Measurements from ENCODE around the gene MYL2.
"Not testable (repeated sequence)": the region's sequence is repeated elsewhere in the genome, so short reads cannot be mapped to it uniquely, and the experiment has no call there.

MYL2 gene, protein sequence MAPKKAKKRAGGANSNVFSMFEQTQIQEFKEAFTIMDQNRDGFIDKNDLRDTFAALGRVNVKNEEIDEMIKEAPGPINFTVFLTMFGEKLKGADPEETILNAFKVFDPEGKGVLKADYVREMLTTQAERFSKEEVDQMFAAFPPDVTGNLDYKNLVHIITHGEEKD

DNA sequence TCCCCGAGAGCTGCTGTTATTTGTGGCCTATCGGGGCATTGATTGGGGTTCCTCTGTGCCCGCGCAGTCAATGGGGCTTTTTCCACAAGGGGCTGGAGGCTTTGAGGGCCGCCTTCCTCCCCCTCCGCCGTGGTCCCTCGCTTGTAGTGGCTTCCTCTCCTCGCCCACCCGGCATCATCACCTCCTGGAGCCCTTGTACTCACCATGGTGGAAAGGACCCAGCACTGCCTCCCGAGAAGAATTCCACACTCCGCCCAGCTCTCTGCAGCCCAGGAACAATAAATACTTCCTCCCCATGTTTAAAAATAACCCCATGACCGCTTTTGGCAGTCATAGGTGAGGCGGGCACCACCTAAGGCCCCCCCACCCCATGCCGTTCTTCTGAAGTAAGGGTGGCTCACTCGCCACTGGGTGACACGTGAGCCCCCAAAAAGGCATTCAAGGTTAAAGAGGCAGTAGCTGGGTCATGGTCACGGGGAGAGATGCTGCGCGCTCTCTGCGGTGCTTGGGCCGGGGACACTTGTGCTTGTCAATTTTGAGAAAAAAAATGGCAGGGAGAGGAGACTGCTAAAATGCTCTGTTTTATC is at the start of gene MYL2:
Gene MYL2 (minus strand): TSS at position 256 of the 587 bp plus-strand sequence. CDS start 50 bp downstream, at position 206.
- no peak for DNase-seq

DNA sequence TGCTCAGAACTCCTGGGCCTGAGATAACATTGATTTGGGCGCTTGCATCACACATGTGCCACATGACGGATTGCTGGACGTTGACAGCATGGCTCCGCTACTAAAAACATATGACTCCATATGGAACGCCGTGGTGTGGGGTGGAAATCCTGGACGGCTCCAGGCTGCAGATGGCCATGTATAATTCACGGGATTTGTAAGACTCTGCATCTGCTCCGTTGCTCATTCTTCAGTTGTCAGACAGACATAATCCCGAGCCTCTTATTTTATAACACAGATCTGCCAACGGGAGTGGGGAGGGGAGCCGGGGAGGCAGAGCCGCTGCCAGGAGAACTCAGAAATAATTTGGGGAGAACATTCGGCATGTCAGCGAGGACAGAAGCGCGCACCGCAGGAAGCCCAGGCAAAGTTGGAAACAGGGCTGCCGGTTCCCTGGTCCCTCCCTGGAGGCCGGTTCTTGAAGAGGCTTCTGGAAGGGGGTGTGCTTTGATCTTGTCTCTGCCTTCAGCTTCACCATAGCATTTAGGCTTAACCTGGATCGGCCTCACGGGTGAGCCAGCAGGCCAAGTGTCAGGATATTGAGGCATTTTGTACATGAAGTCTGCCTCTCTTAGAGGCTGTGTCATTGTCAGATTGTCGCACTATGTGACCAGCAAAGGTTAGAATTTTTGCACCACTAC is 45.8 kb upstream of the MYL2 start:
- DNase-seq = no peak

GRCh38 chr12:110965574-110965973 is 45.2 kb upstream of the MYL2 start:
- DNase-seq = no peak

DNA sequence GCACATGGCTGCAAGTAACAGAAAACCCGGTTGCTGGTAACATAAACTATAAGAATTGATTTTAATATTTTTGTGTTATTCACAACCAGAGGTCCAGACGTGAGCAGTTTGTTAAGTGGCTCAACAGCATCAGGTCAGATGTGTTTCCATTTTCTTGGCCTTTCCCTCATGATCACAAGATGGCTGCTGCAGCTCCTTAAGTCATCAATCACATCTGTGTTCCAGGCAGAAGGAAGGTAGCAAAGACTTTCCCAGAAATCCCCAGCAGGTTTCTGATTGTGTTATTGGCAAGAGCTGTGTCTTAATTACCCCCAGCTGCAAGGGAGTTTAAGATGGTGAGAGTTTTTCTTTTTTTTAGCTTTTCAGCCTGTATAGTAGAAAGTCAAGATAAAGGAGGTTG is 40.4 kb upstream of the MYL2 start:
- DNase-seq = no peak

DNA sequence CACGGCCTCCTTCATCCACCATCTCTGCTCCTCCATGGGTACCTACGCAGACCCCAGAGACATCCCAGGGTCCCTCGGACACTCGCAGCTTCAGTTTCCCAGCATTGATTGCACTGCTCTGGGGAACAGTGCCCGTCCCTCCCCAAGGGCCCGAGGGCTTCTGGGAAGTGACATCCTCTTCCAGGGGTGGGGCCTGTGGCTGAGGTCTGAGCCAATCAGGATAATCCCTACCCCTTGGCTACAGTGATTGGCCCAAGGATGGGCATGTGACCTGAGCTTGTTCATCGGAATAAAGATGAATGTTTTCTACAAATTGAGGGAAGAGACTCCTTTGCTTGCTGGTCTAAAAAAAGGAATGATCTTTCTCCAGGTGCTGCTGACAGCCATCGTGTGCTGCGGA is 37.3 kb upstream of the MYL2 start:
- no peak for DNase-seq

DNA sequence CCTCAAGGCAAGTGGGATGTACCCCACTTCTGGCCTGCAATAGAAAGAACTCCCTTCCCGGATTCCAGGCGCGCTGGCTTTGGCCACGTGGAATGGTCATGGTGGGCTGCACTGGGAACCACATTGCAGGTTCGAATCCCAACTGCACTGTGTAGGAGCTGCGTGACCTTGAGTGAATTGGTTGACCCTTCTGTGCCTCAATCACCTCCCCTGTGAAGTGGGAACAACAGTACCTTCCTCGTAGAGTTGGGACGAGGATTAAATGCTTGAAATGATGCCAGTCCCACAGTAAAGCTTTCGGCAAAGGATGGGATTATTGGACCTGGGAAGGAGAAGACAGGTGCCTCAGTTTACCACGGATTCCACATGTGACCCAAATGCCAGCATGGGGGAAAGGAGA is 36.8 kb upstream of the MYL2 start:
- no peak for DNase-seq

- DNase-seq = not testable (repeated sequence)
Measured at GRCh38 chr12:110950867-110951266, 30.5 kb upstream of the MYL2 start.

- not testable (repeated sequence) for DNase-seq
Measured at GRCh38 chr12:110950466-110950865, 30.1 kb upstream of the MYL2 start.

- DNase-seq = no peak
Measured at GRCh38 chr12:110948041-110948440, 27.7 kb upstream of the MYL2 start.

- no peak for DNase-seq
Measured at GRCh38 chr12:110943373-110943772, 23.0 kb upstream of the MYL2 start.

DNA sequence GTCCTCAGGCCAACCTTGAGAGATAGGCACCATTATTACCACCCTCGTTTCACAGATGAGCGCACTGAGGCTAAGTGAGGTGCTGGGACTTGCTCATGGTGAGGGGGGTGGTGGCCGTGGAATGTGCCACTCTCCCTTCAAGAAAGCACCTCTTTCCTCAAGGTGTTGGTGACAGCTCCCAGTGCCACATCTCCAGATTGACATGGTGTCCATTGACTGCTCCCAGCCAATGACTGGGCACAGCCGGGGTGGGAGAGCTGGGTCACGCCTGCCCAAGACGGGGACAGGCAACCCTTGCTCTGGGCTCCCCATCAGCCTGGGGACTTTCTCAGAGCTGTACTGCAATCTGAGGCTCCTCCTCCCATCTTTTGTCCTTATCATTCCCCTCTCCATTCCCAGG is 21.0 kb upstream of the MYL2 start:
- no peak for DNase-seq

DNA sequence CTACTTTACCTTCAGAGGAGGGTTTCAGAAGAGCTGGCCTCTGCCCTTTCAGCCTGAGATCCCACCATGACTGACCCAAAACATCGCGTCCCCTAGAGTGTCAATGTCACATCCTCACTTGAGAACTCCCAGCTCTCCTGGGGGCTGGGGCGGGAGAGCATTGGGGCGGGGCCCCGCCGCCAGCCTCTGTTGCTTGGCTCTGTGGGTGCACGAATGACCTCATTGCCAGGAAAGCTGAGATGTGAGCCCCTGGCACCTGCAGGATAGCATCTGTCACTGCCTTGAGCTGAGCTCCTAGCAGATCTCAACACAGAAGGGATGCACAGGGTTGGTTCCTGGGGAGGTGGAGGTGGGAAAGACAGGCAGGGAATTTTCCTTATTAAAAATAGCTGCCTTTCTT is 20.6 kb upstream of the MYL2 start:
- no peak for DNase-seq

DNA sequence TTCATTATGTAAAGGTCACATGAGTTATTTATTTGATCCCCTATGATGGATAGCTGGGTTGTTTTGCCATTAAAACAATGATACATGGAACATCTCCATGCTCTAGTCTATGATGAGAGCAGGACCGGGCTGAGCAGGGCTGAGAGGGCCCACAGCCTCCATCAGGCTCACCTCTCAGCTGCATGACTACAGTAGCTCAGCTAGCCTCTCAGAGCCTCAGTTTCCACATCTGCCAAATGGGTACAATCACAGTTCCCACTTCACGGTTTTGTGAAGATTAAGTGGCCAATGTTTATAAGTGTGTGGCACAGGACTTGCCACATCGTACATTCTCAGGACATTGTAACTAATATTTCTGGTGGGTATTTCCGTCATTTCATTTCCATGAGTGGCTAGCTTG is 19.9 kb upstream of the MYL2 start:
- no peak for DNase-seq

DNA sequence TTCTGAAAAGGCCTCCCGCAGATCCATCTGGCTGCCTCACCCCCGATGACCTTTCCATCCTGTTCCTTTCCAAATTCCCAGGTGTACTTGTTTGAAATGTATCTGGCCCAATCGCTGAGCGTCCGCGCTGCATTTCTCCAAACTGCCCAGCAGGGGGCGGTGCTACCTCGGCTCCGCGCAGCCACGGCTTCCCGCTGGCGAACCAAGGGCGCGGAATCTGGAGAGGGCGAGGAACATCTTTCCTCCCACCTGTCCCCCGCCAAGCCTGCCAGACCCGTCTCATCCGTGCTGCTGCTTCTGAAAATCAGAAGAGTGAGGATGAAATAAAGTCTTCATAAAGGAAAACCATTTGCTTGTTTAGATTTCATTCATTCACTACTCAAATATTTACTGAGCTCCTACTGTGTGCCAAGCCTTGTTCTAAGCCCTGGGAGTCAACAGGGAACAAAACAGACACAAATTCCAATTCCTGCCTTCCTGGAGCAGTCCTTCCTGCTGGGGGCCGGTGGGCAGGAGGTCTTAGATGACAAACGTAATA is 16.8 kb upstream of the MYL2 start:
- DNase-seq = peak; percentile 4

- DNase-seq = no peak
Measured at GRCh38 chr12:110936367-110937103, 16.2 kb upstream of the MYL2 start.

GRCh38 chr12:110935588-110935987 is 15.2 kb upstream of the MYL2 start:
- no peak for DNase-seq

DNA sequence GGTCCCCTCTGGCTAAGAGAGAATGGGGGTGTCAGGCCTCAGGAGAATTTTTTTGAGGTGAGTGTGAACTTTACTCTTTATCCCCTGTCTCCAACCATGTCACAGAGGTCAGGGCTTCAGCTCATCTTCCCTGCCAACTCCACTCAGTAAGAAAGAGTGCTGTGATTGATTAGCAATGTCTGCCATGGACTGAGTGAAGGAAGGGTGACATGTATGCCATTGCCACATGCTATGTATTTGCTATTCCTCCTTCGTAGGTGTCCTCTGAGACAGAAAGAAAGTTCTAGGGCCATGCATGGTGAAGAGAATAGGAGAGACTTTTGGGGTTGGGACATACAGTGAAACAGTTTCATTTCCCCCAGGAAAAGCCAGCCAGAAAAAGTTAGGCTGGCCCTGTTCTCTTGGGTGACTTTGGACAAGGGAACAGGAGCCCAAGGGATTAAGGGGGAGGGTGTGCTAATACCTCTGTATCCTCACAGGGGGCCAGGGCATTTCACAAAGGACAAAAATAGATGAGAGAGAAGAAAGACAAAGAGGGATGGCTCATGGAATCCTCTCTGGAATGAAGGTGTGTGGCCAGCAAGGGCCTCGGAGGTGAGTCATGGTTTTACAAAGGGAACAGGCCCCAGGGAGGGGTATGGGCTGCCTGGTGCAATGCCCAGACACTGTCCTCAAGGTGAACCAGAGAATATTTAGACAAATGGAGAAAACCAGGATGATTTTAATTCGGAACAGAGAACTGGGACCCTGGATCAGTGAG is 13.9 kb upstream of the MYL2 start:
- DNase-seq = no peak

DNA sequence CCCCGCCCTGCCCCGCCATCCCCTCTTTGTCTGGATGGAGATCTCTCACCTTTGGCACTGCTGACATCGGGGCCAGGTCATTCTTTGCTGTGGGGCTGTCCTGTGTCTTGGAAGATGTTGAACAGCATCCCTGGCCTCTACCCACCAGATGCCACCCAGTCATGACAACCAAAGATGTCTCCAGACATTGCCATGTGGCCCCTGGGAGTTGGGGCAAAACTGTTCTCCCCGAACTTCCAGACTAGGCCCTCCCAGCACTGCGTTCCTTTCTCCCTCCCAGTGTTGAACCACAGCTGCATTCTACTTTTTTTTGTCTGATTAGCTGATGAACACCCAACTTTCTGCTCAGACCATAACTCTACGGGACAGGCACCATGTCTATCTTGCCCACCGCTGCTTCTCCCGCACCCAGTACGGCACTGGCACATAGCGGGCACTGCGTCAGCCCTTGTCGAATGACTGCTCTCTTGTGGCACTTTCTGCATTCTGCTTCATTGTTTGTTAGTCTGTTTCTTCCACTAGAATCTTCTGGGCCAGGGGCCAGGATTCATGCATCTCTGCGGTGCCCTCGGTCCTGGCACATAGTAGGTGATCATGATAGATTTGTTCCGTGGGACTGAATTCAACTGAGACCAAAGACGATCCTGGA is 13.1 kb upstream of the MYL2 start:
- DNase-seq = no peak

GRCh38 chr12:110932046-110932445 is 11.7 kb upstream of the MYL2 start:
- no peak for DNase-seq

DNA sequence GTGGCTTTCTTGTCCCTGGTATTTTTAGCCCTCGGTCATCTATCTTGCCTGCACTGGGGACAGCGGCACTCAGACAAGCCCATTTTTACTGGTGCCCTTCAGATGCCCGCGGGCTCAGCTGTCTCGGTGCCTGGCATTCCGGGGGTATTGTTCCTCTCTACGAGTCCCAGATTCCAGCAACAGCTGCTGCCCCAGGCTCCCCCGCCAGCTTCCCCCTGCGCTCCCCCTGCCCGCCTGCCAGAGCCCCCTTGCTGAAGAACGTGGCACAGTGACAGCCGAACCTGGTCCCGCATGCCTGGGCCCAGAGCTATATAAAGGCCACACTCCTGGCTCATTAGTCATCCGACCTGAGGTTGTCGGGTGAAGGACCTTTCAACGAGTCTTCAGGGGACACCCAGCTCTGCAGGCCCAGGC is 10.9 kb upstream of the MYL2 start:
- DNase-seq = no peak

- DNase-seq = no peak
Measured at GRCh38 chr12:110930348-110931314, 10.3 kb upstream of the MYL2 start.

All from NCI-H2029 (cell line).